Hepatocyte (in vitro differentiated cells): ENCODE data around the gene JAM3. TPM values are rescaled to one million over a fixed set of nuclear protein-coding genes. Genes with fewer than 3 reads are reported as not detected.

Experiments
- DNase-seq: peaks from one replicate; pipeline ENCODE4 v3.0.0-alpha.2; 2016; ENCODE audit warnings: low spot score
- H2AFZ ChIP-seq: fragments of 200-600 bp; sonication (generic); 2 replicates; pipeline ENCODE4 v1.6.0; 2016; ENCODE audit warnings: antibody characterized with exemption, mild to moderate bottlenecking
- H3K27ac ChIP-seq: fragments of 200-600 bp; sonication (generic); 2 replicates; pipeline ENCODE4 v1.5.1; 2016; ENCODE audit warnings: mild to moderate bottlenecking
- H3K27me3 ChIP-seq: fragments of 200-600 bp; sonication (generic); 2 replicates; pipeline ENCODE4 v1.6.1; 2016
- H3K36me3 ChIP-seq: fragments of 200-600 bp; sonication (generic); replicated peaks from 2 replicates; pipeline ENCODE4 v1.5.1; 2016; ENCODE audit warnings: low read depth; ENCODE audit not compliant: insufficient read depth
- H3K4me1 ChIP-seq: fragments of 200-600 bp; sonication (generic); 2 replicates; pipeline ENCODE4 v1.5.1; 2016; ENCODE audit warnings: mild to moderate bottlenecking, moderate library complexity; ENCODE audit not compliant: insufficient read depth
- H3K4me2 ChIP-seq: fragments of 200-600 bp; sonication (generic); 2 replicates; pipeline ENCODE4 v1.6.0; 2016
- H3K4me3 ChIP-seq: fragments of 200-600 bp; sonication (generic); 2 replicates; pipeline ENCODE4 v1.5.1; 2016; ENCODE audit warnings: mild to moderate bottlenecking
- H3K79me2 ChIP-seq: fragments of 200-600 bp; sonication (generic); 2 replicates; pipeline ENCODE4 v1.6.0; 2017; ENCODE audit warnings: mild to moderate bottlenecking
- H3K9me2 ChIP-seq: fragments of 200-600 bp; sonication (generic); replicated peaks from 2 replicates; pipeline ENCODE4 v1.6.0; 2017; ENCODE audit warnings: mild to moderate bottlenecking; ENCODE audit not compliant: insufficient read depth
- H3K9me3 ChIP-seq: fragments of 200-600 bp; sonication (generic); 2 replicates; pipeline ENCODE4 v1.5.1; 2016; ENCODE audit warnings: low read depth, mild to moderate bottlenecking
- H4K20me1 ChIP-seq: fragments of 200-600 bp; sonication (generic); 2 replicates; pipeline ENCODE4 v1.6.0; 2016; ENCODE audit warnings: mild to moderate bottlenecking; ENCODE audit not compliant: insufficient read depth, poor library complexity, severe bottlenecking
- EZH2 ChIP-seq: fragments of 200-600 bp; sonication (generic); IDR thresholded peaks from 2 replicates; pipeline ENCODE4 v1.6.1; 2016; ENCODE audit warnings: antibody characterized with exemption, mild to moderate bottlenecking, borderline replicate concordance
- EZH2phosphoT487 ChIP-seq: fragments of 200-600 bp; sonication (generic); IDR thresholded peaks from one replicate; pipeline ENCODE4 v1.6.1; 2018; ENCODE audit warnings: antibody characterized with exemption, mild to moderate bottlenecking, low read depth, moderate library complexity; ENCODE audit not compliant: unreplicated experiment, severe bottlenecking
- whole genome bisulfite sequencing: methylation state at CpG from one replicate; pipeline ENCODE4 v1.1.6; 2016; ENCODE audit warnings: low lambda C conversion rate; ENCODE audit errors: missing lambda C conversion rate; 5-methylcytosine and 5-hydroxymethylcytosine counted together
- polyA plus RNA-seq: library from polyadenylated mRNA; unstranded; fragments of >200 nt; fragmentation: Nextera tagmentation; extraction: Ambion mirVana; gene quantifications from 2 replicates; pipeline ENCODE4 v1.2.1, GENCODE V29; 2016
- total RNA-seq: library from RNA; depleted of rRNA; stranded (reverse); fragments of >200 nt; gene quantifications from 2 replicates; pipeline ENCODE4 v1.2.3, GENCODE V29; 2014
- TF ChIP-seq, protein P1 (sequence below): fragments of 200-600 bp; sonication (generic); IDR thresholded peaks from 2 replicates; pipeline ENCODE4 v1.5.1; 2016; ENCODE audit warnings: antibody characterized with exemption, mild to moderate bottlenecking; ENCODE audit not compliant: poor library complexity

JAM3 gene
- total and polyA plus RNA-seq, 2 experiments from 2014 or later = 20.3 to 23.6 TPM

DNA sequence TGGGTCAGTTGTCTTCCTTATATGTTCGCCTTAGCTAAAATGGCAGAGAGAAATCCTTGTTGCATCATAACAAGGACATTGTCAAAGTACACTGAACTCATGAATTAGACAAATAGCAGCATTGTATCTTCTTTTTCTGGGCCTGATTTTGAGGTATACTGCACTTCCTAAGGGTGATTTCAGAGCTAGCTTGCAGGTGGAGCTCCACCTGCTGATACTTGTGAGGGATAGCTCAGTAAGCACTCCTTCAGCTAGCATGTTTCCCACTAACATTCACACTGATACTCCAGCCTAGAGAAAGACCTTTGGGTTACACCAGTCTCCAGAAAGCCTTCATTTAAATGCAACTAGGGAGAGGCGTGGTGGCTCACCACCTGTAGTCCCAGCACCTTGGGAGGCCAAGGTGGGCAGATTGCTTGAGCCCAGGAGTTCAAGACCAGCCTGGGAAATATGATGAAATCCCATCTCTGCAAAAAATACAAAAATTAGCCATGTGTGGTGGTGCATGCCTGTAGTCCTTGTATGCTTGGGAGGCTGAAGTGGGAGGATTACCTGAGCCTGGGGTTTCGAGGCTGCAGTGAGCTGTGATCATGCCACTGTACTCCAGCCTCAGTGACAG is 29.8 kb downstream of the JAM3 start:
- Histone ChIP-seq H3K4me2 (no peak overlapping the region), H2AFZ (no peak overlapping the region), H3K9me2 (no peaks in the 10 kb centered on the region), H3K79me2 (no peaks in the 10 kb centered on the region), H4K20me1 (peaks cover 2% of the 10 kb centered on the region), H3K4me1 (no peaks in the 10 kb centered on the region), H3K4me3 (no peak overlapping the region), H3K36me3 (no peaks in the 10 kb centered on the region), H3K9me3 (no peaks in the 10 kb centered on the region), H3K27ac (no peak overlapping the region), H3K27me3 (no peaks in the 10 kb centered on the region)
- DNase-seq = peak; percentile 41
- 87% methylated on average over 3 of the region's 3 CpGs for WGBS
- TF ChIP-seq EZH2 (no peak), EZH2phosphoT487 (no peak)
- TF ChIP-seq, protein P1, sequence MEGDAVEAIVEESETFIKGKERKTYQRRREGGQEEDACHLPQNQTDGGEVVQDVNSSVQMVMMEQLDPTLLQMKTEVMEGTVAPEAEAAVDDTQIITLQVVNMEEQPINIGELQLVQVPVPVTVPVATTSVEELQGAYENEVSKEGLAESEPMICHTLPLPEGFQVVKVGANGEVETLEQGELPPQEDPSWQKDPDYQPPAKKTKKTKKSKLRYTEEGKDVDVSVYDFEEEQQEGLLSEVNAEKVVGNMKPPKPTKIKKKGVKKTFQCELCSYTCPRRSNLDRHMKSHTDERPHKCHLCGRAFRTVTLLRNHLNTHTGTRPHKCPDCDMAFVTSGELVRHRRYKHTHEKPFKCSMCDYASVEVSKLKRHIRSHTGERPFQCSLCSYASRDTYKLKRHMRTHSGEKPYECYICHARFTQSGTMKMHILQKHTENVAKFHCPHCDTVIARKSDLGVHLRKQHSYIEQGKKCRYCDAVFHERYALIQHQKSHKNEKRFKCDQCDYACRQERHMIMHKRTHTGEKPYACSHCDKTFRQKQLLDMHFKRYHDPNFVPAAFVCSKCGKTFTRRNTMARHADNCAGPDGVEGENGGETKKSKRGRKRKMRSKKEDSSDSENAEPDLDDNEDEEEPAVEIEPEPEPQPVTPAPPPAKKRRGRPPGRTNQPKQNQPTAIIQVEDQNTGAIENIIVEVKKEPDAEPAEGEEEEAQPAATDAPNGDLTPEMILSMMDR = peak; percentile 38

GRCh38 chr11:134100171-134100570 is 31.3 kb downstream of the JAM3 start:
- no peak for TF ChIP-seq EZH2
- no peak for TF ChIP-seq EZH2phosphoT487
- TF ChIP-seq, protein P1 = no peak
- no peaks in the 10 kb centered on the region for H3K27me3 ChIP-seq
- peaks cover 2% of the 10 kb centered on the region for H4K20me1 ChIP-seq
- no peaks in the 10 kb centered on the region for H3K9me3 ChIP-seq
- no peaks in the 10 kb centered on the region for H3K9me2 ChIP-seq
- H3K36me3 ChIP-seq = no peaks in the 10 kb centered on the region
- H3K4me2 ChIP-seq = no peak overlapping the region
- no peak overlapping the region for H2AFZ ChIP-seq
- no peak overlapping the region for H3K27ac ChIP-seq
- H3K79me2 ChIP-seq = no peaks in the 10 kb centered on the region
- H3K4me1 ChIP-seq = no peaks in the 10 kb centered on the region
- 95% methylated on average over 2 of the region's 2 CpGs for WGBS
- no peak for DNase-seq
- H3K4me3 ChIP-seq = no peak overlapping the region

DNA sequence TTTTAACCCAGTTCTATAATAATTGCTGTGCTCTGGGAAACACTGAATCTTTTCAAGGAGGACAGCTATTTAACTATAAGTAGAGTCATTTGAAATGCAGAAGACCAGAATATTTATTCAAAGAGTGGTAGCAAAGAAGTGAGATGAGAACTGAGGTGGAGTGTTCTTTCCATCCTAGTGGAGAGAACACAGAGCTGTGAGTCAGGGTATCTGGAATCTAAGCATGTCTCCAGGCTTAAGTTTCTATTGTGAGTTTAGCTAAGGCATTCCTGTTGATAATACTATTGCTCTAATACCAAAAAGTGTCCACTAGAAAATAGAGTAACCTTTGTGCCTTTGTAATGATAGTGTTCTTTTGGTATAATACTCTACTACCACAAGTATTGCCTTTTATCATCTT is 32.4 kb downstream of the JAM3 start:
- H3K4me1 ChIP-seq = no peaks in the 10 kb centered on the region
- no peak for DNase-seq
- H3K4me3 ChIP-seq = no peak overlapping the region
- peaks cover 2% of the 10 kb centered on the region for H4K20me1 ChIP-seq
- H3K36me3 ChIP-seq = no peaks in the 10 kb centered on the region
- TF ChIP-seq, protein P1 = no peak
- TF ChIP-seq EZH2 (no peak), EZH2phosphoT487 (no peak)
- no peaks in the 10 kb centered on the region for H3K9me2 ChIP-seq
- no peak overlapping the region for H3K27ac ChIP-seq
- no peak overlapping the region for H2AFZ ChIP-seq
- H3K79me2 ChIP-seq = no peaks in the 10 kb centered on the region
- H3K4me2 ChIP-seq = no peak overlapping the region
- no peaks in the 10 kb centered on the region for H3K9me3 ChIP-seq
- H3K27me3 ChIP-seq = no peaks in the 10 kb centered on the region
